HepG2 (cell line): ENCODE data around the gene CASP6. TPM values are rescaled to one million over a fixed set of nuclear protein-coding genes. Genes with fewer than 3 reads are reported as not detected.

Source experiments
- ARID4A ChIP-seq: sonication (generic); formaldehyde crosslinking; IDR thresholded peaks from 2 replicates; pipeline ENCODE4 v1.5.0; 2020; ENCODE audit warnings: mild to moderate bottlenecking, missing genetic modification reagents, borderline replicate concordance
- FOXP4 ChIP-seq: sonication (generic); formaldehyde crosslinking; IDR thresholded peaks from 2 replicates; pipeline ENCODE4 v1.4.0; 2020; ENCODE audit warnings: missing genetic modification reagents
- JUND ChIP-seq: sonication (generic); formaldehyde crosslinking; IDR thresholded peaks from 2 replicates; pipeline ENCODE4 v1.8.0; 2022; ENCODE audit warnings: mild to moderate bottlenecking, missing genetic modification reagents
- MATR3 ChIP-seq: sonication (generic); formaldehyde crosslinking; IDR thresholded peaks from 2 replicates; pipeline ENCODE4 v1.4.0; 2020; ENCODE audit warnings: missing genetic modification reagents
- MXD4 ChIP-seq: IDR thresholded peaks from 2 replicates; pipeline ENCODE4 v1.6.1; 2016; ENCODE audit warnings: mild to moderate bottlenecking, missing biosample characterization, missing genetic modification reagents
- NFE2L2 ChIP-seq: fragments of 150-350 bp; IDR thresholded peaks from 2 replicates; pipeline ENCODE4 v1.6.1; 2014; ENCODE audit warnings: low read length
- NR3C1 ChIP-seq: sonication (generic); formaldehyde crosslinking; IDR thresholded peaks from 2 replicates; pipeline ENCODE4 v1.4.0; 2020; ENCODE audit warnings: missing genetic modification reagents
- ONECUT2 ChIP-seq: sonication (generic); formaldehyde crosslinking; IDR thresholded peaks from 2 replicates; pipeline ENCODE4 v1.4.0; 2020; ENCODE audit warnings: missing genetic modification reagents
- RBAK ChIP-seq: sonication (generic); formaldehyde crosslinking; IDR thresholded peaks from 2 replicates; pipeline ENCODE4 v1.5.1; 2020; ENCODE audit warnings: mild to moderate bottlenecking, missing genetic modification reagents
- RNF219 ChIP-seq: sonication (generic); formaldehyde crosslinking; IDR thresholded peaks from 2 replicates; pipeline ENCODE4 v1.5.0; 2020; ENCODE audit warnings: mild to moderate bottlenecking, missing genetic modification reagents
- ZBTB7A ChIP-seq: sonication (generic); formaldehyde crosslinking; IDR thresholded peaks from 2 replicates; pipeline ENCODE4 v1.8.0; 2022; ENCODE audit warnings: mild to moderate bottlenecking, missing genetic modification reagents
- ZNF547 ChIP-seq: sonication (generic); formaldehyde crosslinking; IDR thresholded peaks from 2 replicates; pipeline ENCODE4 v1.5.1; 2020; ENCODE audit warnings: mild to moderate bottlenecking, missing genetic modification reagents
- polyA plus RNA-seq, 8 experiments: library from polyadenylated mRNA; depleted of rRNA in 3 of 8; stranded (reverse) in 7 of 8; unstranded in 1 of 8; fragments of >200 nt; fragmentation: Illumina TruSeq in 4 of 8; extraction: Trizol in 4 of 8; gene quantifications; 2 replicates each; pipeline versions ENCODE4 v1.2.1 to v1.2.3, GENCODE V29; 2011 to 2016; ENCODE audit warnings: low read depth in 4 of 8, missing spikeins in 1 of 8, mixed read lengths in 1 of 8; ENCODE audit not compliant: insufficient read depth in 1 of 8
- total RNA-seq, 5 experiments: library from RNA; depleted of rRNA; stranded (reverse); fragments of >200 nt; fragmentation: Illumina TruSeq; extraction: Trizol; gene quantifications; 2 replicates each; pipeline ENCODE4 v1.2.3, GENCODE V29; 2016; ENCODE audit warnings: low read depth in 1 of 5
- TF ChIP-seq, protein P1 (sequence below): sonication (generic); formaldehyde crosslinking; IDR thresholded peaks from 2 replicates; pipeline ENCODE4 v1.5.0; 2020; ENCODE audit warnings: missing genetic modification reagents, mild to moderate bottlenecking, borderline replicate concordance
- TF ChIP-seq, protein P2 (sequence below): sonication (generic); formaldehyde crosslinking; IDR thresholded peaks from 2 replicates; pipeline ENCODE4 v1.4.0; 2020; ENCODE audit warnings: missing genetic modification reagents, borderline replicate concordance

CASP6 gene
- total and polyA plus RNA-seq, 2 of the 13 experiments (the other 11 are each of a cell fraction or from before 2014, with no cell fraction given): 19.7 to 34.6 TPM

GRCh38 chr4:109729718-109730618, 26.7 kb upstream of the CASP6 start, which contains the start of gene PLA2G12A (continued):
- TF ChIP-seq ZBTB7A (peak; percentile 14; the same call in 1 of the 2 replicates), JUND (CRISPR knock-in tag) (no peak), NR3C1 (CRISPR knock-in tag) (no peak), RBAK (no peak), FOXP4 (0 out of 2 replicates have a peak, but pooled peaks have one; percentile 10), RNF219 (no peak), ZNF547 (no peak), ONECUT2 (CRISPR knock-in tag) (no peak), MATR3 (no peak), MXD4 (peak; percentile 46; the same call in 1 of the 2 replicates), ARID4A (CRISPR knock-in tag) (peak; percentile 78), NFE2L2 (no peak)
- TF ChIP-seq, protein P1, sequence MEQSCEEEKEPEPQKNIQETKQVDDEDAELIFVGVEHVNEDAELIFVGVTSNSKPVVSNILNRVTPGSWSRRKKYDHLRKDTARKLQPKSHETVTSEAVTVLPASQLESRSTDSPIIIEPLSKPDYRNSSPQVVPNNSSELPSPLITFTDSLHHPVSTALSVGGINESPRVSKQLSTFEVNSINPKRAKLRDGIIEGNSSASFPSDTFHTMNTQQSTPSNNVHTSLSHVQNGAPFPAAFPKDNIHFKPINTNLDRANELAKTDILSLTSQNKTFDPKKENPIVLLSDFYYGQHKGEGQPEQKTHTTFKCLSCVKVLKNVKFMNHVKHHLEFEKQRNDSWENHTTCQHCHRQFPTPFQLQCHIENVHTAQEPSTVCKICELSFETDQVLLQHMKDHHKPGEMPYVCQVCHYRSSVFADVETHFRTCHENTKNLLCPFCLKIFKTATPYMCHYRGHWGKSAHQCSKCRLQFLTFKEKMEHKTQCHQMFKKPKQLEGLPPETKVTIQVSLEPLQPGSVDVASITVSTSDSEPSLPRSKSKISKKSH (CRISPR knock-in tag): peak; percentile 53; the same call in 1 of the 2 replicates
- TF ChIP-seq, protein P2, sequence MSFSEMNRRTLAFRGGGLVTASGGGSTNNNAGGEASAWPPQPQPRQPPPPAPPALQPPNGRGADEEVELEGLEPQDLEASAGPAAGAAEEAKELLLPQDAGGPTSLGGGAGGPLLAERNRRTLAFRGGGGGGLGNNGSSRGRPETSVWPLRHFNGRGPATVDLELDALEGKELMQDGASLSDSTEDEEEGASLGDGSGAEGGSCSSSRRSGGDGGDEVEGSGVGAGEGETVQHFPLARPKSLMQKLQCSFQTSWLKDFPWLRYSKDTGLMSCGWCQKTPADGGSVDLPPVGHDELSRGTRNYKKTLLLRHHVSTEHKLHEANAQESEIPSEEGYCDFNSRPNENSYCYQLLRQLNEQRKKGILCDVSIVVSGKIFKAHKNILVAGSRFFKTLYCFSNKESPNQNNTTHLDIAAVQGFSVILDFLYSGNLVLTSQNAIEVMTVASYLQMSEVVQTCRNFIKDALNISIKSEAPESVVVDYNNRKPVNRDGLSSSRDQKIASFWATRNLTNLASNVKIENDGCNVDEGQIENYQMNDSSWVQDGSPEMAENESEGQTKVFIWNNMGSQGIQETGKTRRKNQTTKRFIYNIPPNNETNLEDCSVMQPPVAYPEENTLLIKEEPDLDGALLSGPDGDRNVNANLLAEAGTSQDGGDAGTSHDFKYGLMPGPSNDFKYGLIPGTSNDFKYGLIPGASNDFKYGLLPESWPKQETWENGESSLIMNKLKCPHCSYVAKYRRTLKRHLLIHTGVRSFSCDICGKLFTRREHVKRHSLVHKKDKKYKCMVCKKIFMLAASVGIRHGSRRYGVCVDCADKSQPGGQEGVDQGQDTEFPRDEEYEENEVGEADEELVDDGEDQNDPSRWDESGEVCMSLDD (CRISPR knock-in tag): no peak
